AG20443 (cell line): Measurements from ENCODE around the gene TOGARAM2.
"Not testable (repeated sequence)": the region's sequence is repeated elsewhere in the genome, so short reads cannot be mapped to it uniquely, and the experiment has no call there.

Source experiments
- DNase-seq: peaks from one replicate; pipeline ENCODE4 v3.0.0; 2012; ENCODE audit warnings: low spot score, mixed read lengths

TOGARAM2 gene

DNA sequence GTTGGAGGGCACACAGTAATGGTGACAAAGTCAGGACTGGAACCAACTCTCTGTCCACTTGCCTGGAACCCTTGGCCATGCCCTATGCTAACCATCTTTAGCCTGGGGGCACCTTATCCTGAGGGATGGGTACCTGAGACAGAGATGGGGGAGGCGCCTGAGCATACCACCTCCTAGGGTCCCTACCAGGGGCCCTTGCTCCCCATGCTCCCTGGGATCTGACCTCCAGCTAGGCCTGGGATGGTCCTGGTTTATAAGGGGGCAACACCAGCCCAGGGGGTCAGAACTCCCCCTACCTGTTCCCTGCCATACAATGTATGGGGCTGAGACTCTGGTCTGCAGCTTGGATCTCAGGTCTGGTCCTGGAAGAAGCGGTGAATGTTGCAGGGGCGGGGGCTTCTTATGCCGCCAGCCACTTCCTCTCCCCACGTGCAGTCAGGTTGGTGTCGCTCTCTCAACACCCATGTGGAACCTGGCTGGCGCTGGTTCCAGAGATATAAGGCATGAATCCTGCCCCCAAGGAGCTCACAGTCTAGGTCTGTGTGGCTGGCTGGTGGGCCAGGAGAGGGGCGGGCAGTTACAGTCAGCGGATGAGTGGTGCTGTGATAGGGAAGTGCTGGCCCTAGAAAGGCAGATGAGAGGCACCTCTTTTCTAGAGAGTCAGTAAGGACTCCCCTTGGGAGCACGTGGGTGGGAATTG, 3.8 kb upstream of the TOGARAM2 start:
- DNase-seq, result no peak

DNA sequence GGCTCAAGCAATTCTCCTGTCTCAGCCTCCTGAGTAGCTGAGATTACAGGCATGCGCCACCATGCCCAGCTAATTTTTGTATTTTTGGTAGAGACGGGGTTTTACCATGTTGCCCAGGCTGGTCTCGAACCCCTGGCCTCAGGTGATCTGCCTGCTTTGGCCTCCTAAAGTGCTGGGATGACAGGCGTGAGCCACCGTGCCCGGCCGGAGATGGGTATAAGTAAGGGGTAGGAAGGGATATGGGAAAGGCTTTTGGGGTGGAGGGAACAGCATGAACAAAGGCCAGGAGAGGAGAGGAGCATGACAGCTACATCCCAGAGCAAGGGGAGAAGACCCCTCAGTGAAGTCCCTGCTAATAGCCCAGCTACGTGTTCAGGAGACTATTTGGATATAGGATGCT, 3.1 kb upstream of the TOGARAM2 start:
- not testable (repeated sequence) for DNase-seq

GRCh38 chr2:28978606-28979005, 2.5 kb upstream of the TOGARAM2 start:
- no peak for DNase-seq

DNA sequence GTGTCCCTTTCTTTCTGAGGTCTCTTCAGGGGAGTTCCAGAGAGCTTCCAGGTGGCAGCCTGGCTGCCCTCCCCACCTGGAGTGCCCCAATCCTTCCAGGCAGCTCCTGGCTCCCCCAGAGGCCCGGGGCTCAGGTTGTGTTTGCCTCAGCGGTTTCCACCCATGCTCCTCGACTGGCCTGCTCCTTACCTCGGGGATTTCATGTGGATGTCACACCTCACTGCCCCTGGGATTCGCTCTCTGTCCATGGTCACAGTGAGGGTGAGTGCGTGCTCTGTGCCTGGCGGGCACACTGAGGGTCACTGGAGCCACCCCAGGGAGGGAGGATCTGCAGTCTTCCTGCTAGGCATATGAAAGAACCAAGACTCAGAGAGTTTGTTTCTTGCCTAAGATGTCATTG, 2.1 kb upstream of the TOGARAM2 start:
- DNase-seq, result no peak

DNA sequence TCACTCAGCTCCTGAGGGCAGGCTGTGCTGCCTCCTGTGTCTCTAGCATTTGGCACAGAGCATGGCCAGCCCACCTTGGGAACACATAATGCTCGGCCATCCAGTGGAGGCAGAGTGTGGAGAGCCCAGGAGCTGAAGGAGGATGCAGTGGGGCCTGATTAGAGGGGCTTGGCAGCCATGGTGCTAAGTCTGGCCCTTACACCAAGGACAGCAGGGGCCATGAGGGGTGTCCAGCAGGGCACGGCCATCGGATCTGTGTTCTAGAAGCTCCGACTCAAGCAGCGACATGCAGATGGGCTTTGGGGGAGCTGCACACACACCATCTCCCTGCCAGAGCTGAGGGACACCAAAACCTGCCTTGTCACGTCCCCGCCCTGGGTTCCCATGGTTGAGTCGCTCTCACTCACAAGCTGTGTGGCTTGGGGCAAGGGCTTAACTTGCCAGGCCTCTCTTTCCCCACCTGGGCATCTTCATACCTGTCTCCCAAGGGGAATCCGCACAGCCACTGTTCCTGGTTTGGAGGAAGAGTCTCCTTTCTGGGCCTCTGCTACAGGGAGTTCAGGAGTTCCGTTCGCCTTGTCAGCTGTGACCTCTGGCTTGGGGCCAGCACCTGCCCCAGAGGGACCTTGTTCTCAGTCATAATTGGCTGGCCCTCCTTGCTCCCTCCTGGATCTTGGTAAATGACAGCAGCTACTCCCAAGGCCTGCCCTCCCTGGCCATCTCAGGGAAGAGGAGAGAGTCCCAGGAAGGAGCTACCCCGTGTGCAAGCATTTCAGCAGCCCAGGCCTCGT, 1.3 kb upstream of the TOGARAM2 start:
- no peak for DNase-seq

DNA sequence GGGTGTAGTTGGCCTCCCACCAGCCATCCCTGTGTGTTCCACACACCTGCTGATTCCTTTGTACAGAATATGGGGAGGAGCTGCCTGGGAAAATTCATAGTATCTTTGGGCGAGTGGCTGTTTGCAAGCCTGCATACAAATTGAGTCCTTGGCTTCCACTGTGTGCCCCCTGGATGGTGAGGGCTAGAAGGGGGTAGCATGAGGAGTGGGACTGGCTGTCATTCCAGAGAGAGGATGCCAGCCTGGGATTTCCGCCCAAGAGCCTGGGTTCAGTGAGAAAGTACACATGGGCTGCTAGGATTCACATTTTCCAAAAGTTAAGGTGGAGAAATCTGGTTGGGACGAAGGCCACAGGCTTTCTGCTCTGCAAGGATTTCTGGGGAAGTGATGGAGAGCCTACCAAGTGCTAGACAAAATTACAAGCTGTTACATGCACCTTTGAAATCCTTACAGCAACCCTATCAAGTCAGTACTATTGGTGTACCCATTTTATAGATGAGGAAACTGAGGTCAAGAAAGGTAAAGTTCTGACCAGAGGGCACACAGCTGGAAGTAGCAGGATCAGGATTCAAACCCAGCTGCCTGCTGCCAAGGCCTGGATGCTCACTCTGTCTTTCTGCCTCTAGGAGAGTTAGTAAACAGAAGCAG, 606 bp upstream of the TOGARAM2 start:
- no peak for DNase-seq

- peak; percentile 49 for DNase-seq
Measured at GRCh38 chr2:28981620-28982376, 700 bp downstream of the TOGARAM2 start.

DNA sequence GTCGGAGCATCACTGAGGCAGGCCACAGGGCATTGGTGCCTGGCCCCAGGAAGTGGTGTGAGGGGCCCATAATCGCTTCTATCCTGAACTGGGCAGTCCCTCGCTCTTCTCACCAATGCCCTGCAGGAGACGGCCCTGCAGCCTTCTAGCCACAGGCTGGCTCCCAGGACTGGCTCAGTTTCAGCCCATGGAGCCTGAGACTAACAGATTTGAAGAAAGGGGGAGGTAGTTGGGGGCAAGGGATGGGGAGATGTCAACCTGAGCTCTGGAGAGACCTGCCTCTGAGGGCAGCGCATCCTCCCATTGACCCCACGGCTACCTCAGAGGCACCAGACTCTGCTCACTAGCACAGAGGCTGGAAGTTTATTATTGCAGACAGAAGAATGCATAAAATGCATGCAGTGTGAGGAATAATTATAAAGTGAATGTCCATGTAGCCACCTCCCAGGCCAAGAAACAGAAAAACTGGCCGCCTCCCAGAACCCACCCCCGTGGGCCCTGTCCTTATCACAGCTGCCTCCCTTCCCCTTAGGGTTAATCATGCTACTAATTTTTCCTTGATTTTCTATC, 1.4 kb downstream of the TOGARAM2 start:
- DNase-seq, result no peak

DNA sequence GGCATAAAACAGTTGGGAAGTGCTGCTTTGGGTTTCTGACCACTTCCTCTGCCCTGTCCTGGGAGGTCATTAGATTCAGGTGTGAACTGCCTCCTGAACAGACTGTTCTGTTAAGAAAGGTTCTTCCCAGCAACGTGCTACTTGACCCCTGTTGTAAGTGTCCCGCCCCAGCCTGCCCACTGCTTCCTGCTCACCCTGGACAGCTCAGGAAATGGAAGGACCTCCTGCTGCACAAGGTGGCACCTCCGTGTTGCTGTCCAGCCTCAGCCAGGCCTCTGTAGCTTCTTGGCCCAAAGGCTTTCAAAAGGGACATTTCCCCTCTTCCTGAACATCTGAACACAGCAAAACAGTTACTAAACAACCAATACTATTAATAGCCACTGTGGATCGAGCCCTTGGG, 5.3 kb downstream of the TOGARAM2 start:
- DNase-seq, result no peak

GRCh38 chr2:28989973-28990372, 8.9 kb downstream of the TOGARAM2 start:
- no peak for DNase-seq

DNA sequence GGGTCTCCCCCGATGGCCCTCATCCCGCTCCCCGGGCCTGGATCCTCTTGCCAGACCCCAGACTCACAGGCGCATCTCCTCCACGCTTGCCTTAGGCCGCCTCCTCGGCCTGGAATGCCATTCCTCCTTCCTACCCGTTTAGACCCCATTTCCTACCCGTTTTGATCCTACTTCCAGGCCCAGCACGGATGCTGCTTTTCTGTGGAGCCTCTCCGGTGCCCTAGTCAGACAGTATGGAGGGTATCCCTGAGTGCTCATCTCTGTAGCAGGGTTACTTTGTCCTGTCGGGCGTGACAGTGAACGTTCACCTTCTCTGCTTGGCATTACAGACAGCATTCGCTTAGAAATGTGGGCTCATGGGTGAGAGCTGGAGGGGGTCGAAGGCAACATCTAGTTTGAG, 9.3 kb downstream of the TOGARAM2 start:
- DNase-seq, result no peak

GRCh38 chr2:28991021-28991420, 9.9 kb downstream of the TOGARAM2 start:
- peak; percentile 71 for DNase-seq

- DNase-seq, result no peak
Measured at GRCh38 chr2:28991460-28991859, 10.4 kb downstream of the TOGARAM2 start.

DNA sequence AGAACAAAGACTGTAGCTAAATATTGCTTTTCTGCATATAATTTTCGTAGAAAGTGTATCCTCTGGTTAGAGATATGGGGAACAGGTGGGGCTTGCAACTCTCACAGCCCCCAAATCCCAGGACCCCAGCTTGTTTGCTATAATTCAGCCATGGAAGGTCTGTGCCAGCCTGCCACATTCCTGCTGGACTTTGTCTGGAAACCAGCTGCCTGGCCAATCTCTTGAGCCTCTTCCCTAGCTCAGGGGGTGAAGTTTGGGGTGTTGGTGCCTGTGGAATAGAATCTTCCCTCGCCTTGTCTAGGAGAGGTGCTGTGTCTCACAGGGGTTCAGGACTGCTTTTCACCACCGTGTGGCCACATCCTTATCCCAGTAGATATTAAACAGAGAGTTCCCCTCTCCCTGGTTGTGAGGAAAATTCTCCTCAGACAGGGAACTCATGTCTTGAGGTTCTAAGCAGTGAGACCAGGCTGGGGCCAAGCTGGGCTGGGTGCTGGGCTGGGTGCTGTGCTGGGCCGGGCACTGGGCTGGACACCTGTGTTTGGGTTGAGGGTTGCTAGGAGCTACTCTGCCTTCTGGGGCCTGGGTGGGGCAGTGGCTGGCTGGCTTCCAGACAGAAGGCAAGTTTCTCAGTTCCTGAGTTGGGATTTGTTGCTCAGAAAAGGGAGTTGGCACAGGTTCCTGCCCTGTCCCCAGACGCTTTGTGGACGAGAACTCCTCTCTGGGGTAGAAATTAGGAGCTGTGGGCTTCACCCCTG, 12.3 kb downstream of the TOGARAM2 start:
- no peak for DNase-seq

DNA sequence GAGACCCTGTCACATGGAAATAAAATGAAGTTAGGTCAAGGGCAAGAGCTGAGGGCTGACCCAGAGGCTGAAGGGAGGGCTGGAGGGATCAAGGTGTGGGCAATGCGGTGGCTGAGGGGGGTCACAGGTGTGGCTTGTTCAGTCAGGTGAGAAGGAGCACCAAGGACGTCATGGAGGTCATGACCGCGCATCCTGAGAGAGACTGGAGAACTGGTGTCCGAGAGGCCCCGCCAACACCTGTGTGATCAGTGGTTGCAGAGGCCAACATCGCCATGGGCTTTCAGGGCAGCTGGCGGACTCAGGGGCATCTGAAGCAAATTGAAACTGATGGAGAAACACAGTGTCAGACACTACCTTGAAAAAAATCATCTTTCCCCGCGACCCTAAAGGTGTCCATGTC, 13.0 kb downstream of the TOGARAM2 start:
- no peak for DNase-seq

DNA sequence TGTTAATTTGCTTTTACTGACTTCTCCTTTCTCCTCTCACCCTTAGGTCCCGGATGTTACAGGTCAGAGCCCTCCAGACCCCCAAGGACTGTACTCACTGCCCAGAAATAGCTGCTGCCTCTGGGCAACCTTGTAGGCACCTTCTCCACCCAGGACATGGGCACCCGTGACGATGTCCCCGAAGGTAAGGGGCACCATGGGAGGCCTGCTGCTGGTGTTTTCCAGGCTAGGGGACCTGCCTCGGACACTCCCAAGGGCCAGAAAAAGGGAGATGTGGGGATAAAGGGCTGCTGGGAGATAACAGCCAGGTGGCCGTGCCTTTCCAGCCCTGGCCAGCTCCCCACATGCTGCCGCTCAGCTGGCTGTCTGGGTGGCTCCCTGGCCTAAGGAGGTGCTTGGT, 13.6 kb downstream of the TOGARAM2 start:
- no peak for DNase-seq

DNA sequence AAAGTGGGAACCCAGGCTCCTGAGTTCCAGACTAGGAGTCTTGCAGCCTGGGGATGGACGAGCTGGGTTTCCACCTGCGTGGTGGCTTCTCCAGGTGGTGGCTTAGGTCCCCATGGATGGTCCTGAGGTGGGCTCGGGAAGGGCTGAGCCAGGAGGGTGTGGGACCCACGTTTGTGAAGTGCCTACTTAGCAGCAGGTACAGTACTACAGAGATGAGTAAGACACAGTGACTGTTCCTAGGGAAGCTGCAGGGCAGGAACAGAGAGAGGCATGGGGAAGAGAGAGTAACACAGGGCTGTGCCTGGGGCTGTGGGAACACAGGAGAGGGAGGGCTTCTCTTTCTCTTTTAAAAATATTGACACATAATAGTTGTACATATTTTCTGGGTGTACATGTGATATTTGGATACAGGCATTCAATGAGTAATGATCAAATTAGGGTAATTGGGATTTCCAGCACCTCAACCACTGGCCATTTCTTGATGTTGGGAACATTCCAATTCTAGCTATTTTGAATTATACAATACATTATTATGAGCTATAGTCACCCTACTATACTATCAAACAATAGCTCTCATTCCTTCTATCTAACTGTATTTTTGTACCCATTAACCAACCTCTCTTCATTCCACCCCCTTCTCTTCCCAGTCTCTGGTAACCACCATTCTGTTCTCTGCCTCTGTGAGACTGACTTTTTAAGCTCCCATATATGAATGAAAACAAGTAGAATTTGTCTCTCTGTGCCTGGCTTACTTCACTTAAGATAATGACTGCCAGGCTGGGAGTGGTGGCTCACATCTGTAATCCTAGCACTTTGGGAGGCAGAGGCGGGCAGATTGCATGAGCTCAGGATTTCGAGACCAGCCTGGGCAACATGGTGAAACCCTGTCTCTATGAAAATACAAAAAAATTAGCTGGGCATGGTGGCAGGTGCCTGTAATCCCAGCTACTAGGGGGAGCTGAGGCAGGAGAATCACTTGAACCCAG, 15.0 kb downstream of the TOGARAM2 start:
- DNase-seq, result no peak

DNA sequence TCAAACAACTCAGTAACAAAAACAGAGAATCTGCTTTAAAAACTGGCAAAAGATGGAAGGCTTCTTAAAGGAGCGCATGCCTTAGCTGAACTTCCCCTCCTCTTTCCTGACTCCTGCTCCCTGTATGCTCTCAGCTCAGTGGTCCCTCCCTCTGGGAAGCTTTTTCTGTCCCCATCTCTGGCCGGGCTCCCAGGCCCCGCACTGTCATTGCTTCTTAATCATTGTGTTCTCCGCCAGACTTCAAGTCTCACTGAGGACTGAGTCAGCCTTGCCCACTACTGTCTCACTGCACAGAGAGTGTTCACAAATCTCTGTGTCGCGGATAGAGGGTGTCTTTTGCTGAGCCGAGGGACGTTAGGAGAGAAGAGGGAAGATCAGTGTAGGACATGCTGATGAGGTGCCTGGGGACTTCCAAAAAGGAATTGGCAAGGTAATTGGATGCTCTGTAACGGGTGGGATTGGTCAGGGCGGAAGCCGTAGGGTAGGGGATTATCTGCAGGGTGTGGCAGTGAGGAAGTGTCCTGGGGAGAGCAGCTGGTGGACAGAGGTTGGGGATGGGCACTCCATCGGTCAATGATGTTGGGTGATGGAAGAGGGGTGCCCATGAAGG, 16.2 kb downstream of the TOGARAM2 start:
- DNase-seq, result peak; percentile 60

GRCh38 chr2:28997847-28998735, 17.0 kb downstream of the TOGARAM2 start:
- no peak for DNase-seq
